Mammary epithelial cell (primary cell): ENCODE results near the gene SMIM22.

Source experiments
- EZH2 ChIP-seq: IDR thresholded peaks from 2 replicates; pipeline ENCODE4 v1.6.1; 2012; ENCODE audit warnings: low read length, inconsistent platforms, borderline replicate concordance
- TF ChIP-seq, protein P1 (sequence below), 2 donors: IDR thresholded peaks in 1 of 2; conservative IDR thresholded peaks in 1 of 2; 2 replicates each; pipeline ENCODE4 v1.5.1; 2011 to 2012; ENCODE audit warnings: inconsistent platforms in 2 of 2, low read length in 2 of 2, mild to moderate bottlenecking in 2 of 2, control low read depth in 1 of 2, low read depth in 1 of 2; ENCODE audit not compliant: insufficient read depth in 1 of 2; ENCODE audit errors: extremely low read depth in 1 of 2

DNA sequence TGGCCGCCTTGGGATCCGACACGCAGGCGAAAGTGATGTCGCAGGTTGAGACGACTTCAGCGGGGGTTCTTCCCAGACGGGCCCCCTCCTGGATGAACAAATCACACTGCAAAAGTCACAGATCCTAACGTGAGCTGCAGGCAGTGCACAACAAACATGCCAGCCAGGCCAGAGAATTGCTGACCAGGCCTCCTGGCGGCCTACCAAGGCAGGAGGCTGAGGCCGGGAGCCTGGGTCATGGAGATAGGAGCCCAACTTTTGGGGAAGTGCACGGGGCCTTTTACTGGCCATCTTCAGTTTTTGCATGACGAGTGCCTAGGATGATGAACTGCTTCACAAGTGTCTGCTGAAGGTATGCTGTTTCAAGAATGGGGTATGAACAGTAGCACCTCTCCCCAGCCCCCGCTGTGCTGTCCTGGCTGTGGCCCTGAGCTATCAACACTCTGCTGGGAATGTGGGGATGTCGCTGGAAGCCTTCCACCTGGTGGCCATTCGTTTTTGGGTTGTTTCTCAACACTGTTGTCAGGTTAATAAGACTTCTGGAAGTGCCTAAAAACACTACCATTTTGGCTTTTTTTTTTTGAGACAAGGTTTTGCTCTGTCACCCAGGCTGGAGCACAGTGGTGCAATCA is 19.5 kb downstream of the SMIM22 start:
- TF ChIP-seq, protein P1, sequence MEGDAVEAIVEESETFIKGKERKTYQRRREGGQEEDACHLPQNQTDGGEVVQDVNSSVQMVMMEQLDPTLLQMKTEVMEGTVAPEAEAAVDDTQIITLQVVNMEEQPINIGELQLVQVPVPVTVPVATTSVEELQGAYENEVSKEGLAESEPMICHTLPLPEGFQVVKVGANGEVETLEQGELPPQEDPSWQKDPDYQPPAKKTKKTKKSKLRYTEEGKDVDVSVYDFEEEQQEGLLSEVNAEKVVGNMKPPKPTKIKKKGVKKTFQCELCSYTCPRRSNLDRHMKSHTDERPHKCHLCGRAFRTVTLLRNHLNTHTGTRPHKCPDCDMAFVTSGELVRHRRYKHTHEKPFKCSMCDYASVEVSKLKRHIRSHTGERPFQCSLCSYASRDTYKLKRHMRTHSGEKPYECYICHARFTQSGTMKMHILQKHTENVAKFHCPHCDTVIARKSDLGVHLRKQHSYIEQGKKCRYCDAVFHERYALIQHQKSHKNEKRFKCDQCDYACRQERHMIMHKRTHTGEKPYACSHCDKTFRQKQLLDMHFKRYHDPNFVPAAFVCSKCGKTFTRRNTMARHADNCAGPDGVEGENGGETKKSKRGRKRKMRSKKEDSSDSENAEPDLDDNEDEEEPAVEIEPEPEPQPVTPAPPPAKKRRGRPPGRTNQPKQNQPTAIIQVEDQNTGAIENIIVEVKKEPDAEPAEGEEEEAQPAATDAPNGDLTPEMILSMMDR (conservative IDR thresholded peaks at IDR 0.05 in 1 of 2, IDR thresholded peaks at IDR 0.05 in 1 of 2; ENCODE audit: extremely low read depth in 1 of 2, insufficient read depth in 1 of 2, low read depth in 1 of 2, low read length in 2 of 2): no peak
- no peak for TF ChIP-seq EZH2
